HepG2 (cell line): ENCODE measurements around the gene ZNF425. TPM values are rescaled to one million over a fixed set of nuclear protein-coding genes. Genes with fewer than 3 reads are reported as not detected.
A peak's percentile ranks its signal among the peaks of the same experiment; 100 is the strongest.

ENCODE experiments used
- ARID2 ChIP-seq: sonication (generic); formaldehyde crosslinking; IDR thresholded peaks from 2 replicates; pipeline ENCODE4 v1.8.1; 2022; ENCODE audit warnings: mild to moderate bottlenecking, missing genetic modification reagents, borderline replicate concordance
- DMTF1 ChIP-seq: sonication (generic); formaldehyde crosslinking; IDR thresholded peaks from 2 replicates; pipeline ENCODE4 v1.4.0; 2020; ENCODE audit warnings: mild to moderate bottlenecking, missing genetic modification reagents
- ESRRA ChIP-seq: sonication (generic); formaldehyde crosslinking; IDR thresholded peaks from 2 replicates; pipeline ENCODE4 v1.5.1; 2020; ENCODE audit warnings: mild to moderate bottlenecking, low read depth, missing genetic modification reagents
- FIP1L1 ChIP-seq: fragments of 200-400 bp; formaldehyde crosslinking; IDR thresholded peaks from 2 replicates; pipeline ENCODE4 v1.6.1; 2018; ENCODE audit warnings: low read depth, mild to moderate bottlenecking, low read length, moderate library complexity, borderline replicate concordance; ENCODE audit not compliant: insufficient read depth
- FOXM1 ChIP-seq: sonication (generic); formaldehyde crosslinking; IDR thresholded peaks from 2 replicates; pipeline ENCODE4 v1.5.0; 2020; ENCODE audit warnings: missing genetic modification reagents
- JUND ChIP-seq: sonication (generic); formaldehyde crosslinking; IDR thresholded peaks from 2 replicates; pipeline ENCODE4 v1.8.0; 2022; ENCODE audit warnings: mild to moderate bottlenecking, missing genetic modification reagents
- NFIC ChIP-seq: IDR thresholded peaks from 2 replicates; pipeline ENCODE4 v1.6.1; 2012; ENCODE audit warnings: mild to moderate bottlenecking, low read length, inconsistent platforms
- NR2F6 ChIP-seq, 2 experiments: IDR thresholded peaks; 2 replicates each; pipeline ENCODE4 v1.6.1; 2016; ENCODE audit warnings: antibody characterized with exemption in 1 of 2, mild to moderate bottlenecking in 1 of 2
- PHF8 ChIP-seq: sonication (generic); formaldehyde crosslinking; IDR thresholded peaks from 2 replicates; pipeline ENCODE4 v1.5.0; 2020; ENCODE audit warnings: missing genetic modification reagents
- RFXAP ChIP-seq: sonication (generic); formaldehyde crosslinking; IDR thresholded peaks from 2 replicates; pipeline ENCODE4 v1.4.0; 2020; ENCODE audit warnings: missing genetic modification reagents, borderline replicate concordance
- ZBTB14 ChIP-seq: sonication (generic); formaldehyde crosslinking; IDR thresholded peaks from 2 replicates; pipeline ENCODE4 v1.4.0; 2020; ENCODE audit warnings: missing genetic modification reagents
- ZBTB3 ChIP-seq: sonication (generic); formaldehyde crosslinking; IDR thresholded peaks from 2 replicates; pipeline ENCODE4 v1.4.0; 2020; ENCODE audit warnings: low read depth, mild to moderate bottlenecking, moderate library complexity, missing genetic modification reagents, borderline replicate concordance
- ZBTB8A ChIP-seq: sonication (generic); formaldehyde crosslinking; IDR thresholded peaks from 2 replicates; pipeline ENCODE4 v1.4.0; 2020; ENCODE audit warnings: mild to moderate bottlenecking, low read depth, missing genetic modification reagents, borderline replicate concordance
- ZNF234 ChIP-seq: sonication (generic); formaldehyde crosslinking; conservative IDR thresholded peaks from 2 replicates; pipeline ENCODE4 v1.5.1; 2020; ENCODE audit warnings: mild to moderate bottlenecking, missing genetic modification reagents
- ZNF615 ChIP-seq: sonication (generic); formaldehyde crosslinking; IDR thresholded peaks from 2 replicates; pipeline ENCODE4 v1.5.0; 2020; ENCODE audit warnings: mild to moderate bottlenecking, missing genetic modification reagents, borderline replicate concordance
- ZNF891 ChIP-seq: sonication (generic); formaldehyde crosslinking; IDR thresholded peaks from 2 replicates; pipeline ENCODE4 v1.5.0; 2020; ENCODE audit warnings: mild to moderate bottlenecking, missing genetic modification reagents
- polyA plus RNA-seq, 8 experiments: library from polyadenylated mRNA; depleted of rRNA in 3 of 8; stranded (reverse) in 7 of 8; unstranded in 1 of 8; fragments of >200 nt; fragmentation: Illumina TruSeq in 4 of 8; extraction: Trizol in 4 of 8; gene quantifications; 2 replicates each; pipeline versions ENCODE4 v1.2.1 to v1.2.3, GENCODE V29; 2011 to 2016; ENCODE audit warnings: low read depth in 4 of 8, missing spikeins in 1 of 8, mixed read lengths in 1 of 8; ENCODE audit not compliant: insufficient read depth in 1 of 8
- total RNA-seq, 5 experiments: library from RNA; depleted of rRNA; stranded (reverse); fragments of >200 nt; fragmentation: Illumina TruSeq; extraction: Trizol; gene quantifications; 2 replicates each; pipeline ENCODE4 v1.2.3, GENCODE V29; 2016; ENCODE audit warnings: low read depth in 1 of 5
- TF ChIP-seq, protein P1 (sequence below): sonication (generic); formaldehyde crosslinking; IDR thresholded peaks from 2 replicates; pipeline ENCODE4 v1.4.0; 2020; ENCODE audit warnings: missing genetic modification reagents, borderline replicate concordance
- TF ChIP-seq, protein P2 (sequence below): sonication (generic); formaldehyde crosslinking; IDR thresholded peaks from 2 replicates; pipeline ENCODE4 v1.9.0; 2021; ENCODE audit warnings: missing genetic modification reagents, borderline replicate concordance
- TF ChIP-seq, protein P3 (sequence below): sonication (generic); formaldehyde crosslinking; IDR thresholded peaks from 2 replicates; pipeline ENCODE4 v1.8.0; 2022; ENCODE audit warnings: missing genetic modification reagents, mild to moderate bottlenecking, inconsistent platforms, borderline replicate concordance

Gene ZNF425
- total and polyA plus RNA-seq, 2 of the 13 experiments (the other 11 are each of a cell fraction or from before 2014, with no cell fraction given), result 0.51 to 1.1 TPM

DNA sequence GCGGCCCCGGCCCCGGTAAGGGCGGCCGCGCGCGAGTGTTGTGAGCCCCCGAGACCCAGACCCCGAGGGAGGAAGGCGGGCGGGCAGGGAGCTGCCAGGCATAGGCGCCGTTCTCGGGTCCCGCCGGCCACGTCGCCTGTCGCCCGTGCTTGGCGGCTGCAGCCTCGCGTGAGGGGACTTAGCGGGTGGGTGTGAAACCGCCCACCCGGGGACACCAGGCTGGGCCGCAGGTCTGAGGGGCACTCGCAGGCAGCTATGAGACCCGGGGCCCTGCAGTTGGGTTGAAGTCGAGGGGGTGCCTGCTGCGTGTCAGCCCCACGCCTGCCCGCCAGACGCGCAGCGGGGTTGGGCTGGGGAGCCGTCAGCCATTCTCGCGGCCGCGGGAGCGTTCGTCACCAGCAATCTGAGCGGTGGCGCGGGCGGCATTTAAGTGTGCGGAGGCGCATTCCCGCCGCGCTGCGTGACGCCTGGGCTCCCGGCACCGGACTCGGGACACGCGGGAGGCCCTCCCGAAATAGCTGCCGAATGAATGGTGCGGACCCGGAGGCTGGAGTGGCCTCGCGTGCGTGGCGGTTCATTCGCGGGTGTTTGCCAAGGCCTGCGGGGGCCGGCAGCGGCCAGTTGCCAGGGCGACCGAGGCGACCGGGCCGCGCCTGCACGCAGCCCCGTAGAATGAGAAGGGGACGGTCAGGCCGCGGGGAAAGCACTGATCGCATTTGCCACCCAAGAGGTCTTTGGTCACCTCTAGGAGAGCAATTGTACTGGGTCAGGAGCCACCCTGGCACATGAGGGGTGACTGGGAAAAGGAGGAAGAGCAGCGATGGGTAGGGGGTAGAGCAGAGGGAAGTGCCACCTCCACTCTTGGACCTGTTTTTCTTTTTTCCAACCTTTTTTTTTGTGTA is 21.9 kb upstream of the ZNF425 start (continued):
- TF ChIP-seq ZBTB3 (CRISPR knock-in tag) (no peak), FIP1L1 (no peak), ESRRA (CRISPR knock-in tag) (peak; percentile 33; the same call in 1 of the 2 replicates), ZNF615 (CRISPR knock-in tag) (no peak), NFIC (no peak), ZBTB8A (CRISPR knock-in tag) (no peak), RFXAP (CRISPR knock-in tag) (peak; percentile 12; the same call in 1 of the 2 replicates), ZNF234 (CRISPR knock-in tag) (no peak), ZNF891 (CRISPR knock-in tag) (peak; percentile 73; the same call in 1 of the 2 replicates), ARID2 (no peak), JUND (no peak), DMTF1 (CRISPR knock-in tag) (no peak), ZBTB14 (CRISPR knock-in tag) (no peak), NR2F6 (IDR thresholded peaks at IDR 0.05) (no peak), NR2F6 (CRISPR knock-in tag; IDR thresholded peaks at IDR 0.05) (no peak), FOXM1 (no peak), PHF8 (CRISPR knock-in tag) (peak; percentile 76; the same call in 1 of the 2 replicates)
- TF ChIP-seq, protein P1, sequence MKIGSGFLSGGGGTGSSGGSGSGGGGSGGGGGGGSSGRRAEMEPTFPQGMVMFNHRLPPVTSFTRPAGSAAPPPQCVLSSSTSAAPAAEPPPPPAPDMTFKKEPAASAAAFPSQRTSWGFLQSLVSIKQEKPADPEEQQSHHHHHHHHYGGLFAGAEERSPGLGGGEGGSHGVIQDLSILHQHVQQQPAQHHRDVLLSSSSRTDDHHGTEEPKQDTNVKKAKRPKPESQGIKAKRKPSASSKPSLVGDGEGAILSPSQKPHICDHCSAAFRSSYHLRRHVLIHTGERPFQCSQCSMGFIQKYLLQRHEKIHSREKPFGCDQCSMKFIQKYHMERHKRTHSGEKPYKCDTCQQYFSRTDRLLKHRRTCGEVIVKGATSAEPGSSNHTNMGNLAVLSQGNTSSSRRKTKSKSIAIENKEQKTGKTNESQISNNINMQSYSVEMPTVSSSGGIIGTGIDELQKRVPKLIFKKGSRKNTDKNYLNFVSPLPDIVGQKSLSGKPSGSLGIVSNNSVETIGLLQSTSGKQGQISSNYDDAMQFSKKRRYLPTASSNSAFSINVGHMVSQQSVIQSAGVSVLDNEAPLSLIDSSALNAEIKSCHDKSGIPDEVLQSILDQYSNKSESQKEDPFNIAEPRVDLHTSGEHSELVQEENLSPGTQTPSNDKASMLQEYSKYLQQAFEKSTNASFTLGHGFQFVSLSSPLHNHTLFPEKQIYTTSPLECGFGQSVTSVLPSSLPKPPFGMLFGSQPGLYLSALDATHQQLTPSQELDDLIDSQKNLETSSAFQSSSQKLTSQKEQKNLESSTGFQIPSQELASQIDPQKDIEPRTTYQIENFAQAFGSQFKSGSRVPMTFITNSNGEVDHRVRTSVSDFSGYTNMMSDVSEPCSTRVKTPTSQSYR (CRISPR knock-in tag), result no peak
- TF ChIP-seq, protein P2, sequence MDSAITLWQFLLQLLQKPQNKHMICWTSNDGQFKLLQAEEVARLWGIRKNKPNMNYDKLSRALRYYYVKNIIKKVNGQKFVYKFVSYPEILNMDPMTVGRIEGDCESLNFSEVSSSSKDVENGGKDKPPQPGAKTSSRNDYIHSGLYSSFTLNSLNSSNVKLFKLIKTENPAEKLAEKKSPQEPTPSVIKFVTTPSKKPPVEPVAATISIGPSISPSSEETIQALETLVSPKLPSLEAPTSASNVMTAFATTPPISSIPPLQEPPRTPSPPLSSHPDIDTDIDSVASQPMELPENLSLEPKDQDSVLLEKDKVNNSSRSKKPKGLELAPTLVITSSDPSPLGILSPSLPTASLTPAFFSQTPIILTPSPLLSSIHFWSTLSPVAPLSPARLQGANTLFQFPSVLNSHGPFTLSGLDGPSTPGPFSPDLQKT (CRISPR knock-in tag), result no peak
- TF ChIP-seq, protein P3, sequence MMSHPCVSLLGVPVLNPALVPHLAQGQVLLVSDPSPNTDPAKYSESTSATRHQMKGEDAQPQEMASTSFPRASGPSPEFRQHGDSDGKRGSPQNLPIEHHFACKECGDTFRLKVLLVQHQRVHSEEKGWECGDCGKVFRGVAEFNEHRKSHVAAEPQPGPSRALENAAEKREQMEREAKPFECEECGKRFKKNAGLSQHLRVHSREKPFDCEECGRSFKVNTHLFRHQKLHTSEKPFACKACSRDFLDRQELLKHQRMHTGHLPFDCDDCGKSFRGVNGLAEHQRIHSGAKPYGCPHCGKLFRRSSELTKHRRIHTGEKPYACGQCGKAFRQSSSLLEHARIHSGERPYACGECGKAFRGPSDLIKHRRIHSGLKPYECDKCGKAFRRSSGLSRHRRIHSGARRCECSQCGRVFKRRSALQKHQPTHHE (CRISPR knock-in tag), result 0 out of 2 replicates have a peak, but pooled peaks have one; percentile 33
